Activated naive CD4-positive, alpha-beta T cell treated with anti-CD3 and anti-CD28 coated beads, Interleukin-2, amount 50 U/mL, for 72 hours (primary cell): ENCODE data around the gene CDC25A. TPM values are rescaled to one million over a fixed set of nuclear protein-coding genes. Genes with fewer than 3 reads are reported as not detected.

Source experiments
- total RNA-seq, 2 donors: library from RNA; stranded (reverse); gene quantifications; one replicate each; pipeline ENCODE4 v1.2.3, GENCODE V29; 2022

The CDC25A gene
- total RNA-seq, 2 donors from 2014 or later: 29.0 to 37.6 TPM

Other genes with a start within 250 kb of the CDC25A start
- 100 to 1,000 TPM in 1 of 2 donors, 10 to 100 TPM in 1; 70.1 to 118 TPM for gene MAP4, start 172.0 kb downstream of the CDC25A start, total RNA-seq
- gene CAMP, start 35.1 kb upstream of the CDC25A start, total RNA-seq: not detected
- 10 to 100 TPM; 24.2 to 58.3 TPM for gene ZNF589, start 52.7 kb upstream of the CDC25A start, total RNA-seq
- 10 to 100 TPM; 23.2 to 25.5 TPM for gene NME6, start 113.0 kb upstream of the CDC25A start, total RNA-seq
- gene SPINK8, start 145.2 kb upstream of the CDC25A start, total RNA-seq: not detected
- not detected for gene FBXW12, start 183.8 kb upstream of the CDC25A start, total RNA-seq
- 1 to 10 TPM; 3.0 to 7.3 TPM for gene PLXNB1, start 241.7 kb upstream of the CDC25A start, total RNA-seq